Endothelial cell of umbilical vein (primary cell): Measurements from ENCODE around the gene CASP7. TPM values are rescaled to one million over a fixed set of nuclear protein-coding genes. Genes with fewer than 3 reads are reported as not detected.

ENCODE experiments used
- BruUV-seq: library from RNA; stranded (reverse); fragments of 400-500 nt; replicated peaks from 2 replicates; lab custom pipeline; 2021; lab: Mats Ljungman, UMichigan
- CTCF ChIA-PET: fragments of 300-600, 350-600 bp; sonication (Branson Sonifier 250); formaldehyde crosslinking; loops from one replicate; lab custom pipeline; 2021; ENCODE audit warnings: antibody characterized with exemption, inconsistent platforms; lab: Charles Lee
- POLR2A ChIA-PET: fragments of 300-600, 350-600 bp; sonication (Branson Sonifier 250); formaldehyde crosslinking; loops from one replicate; lab custom pipeline; 2021; ENCODE audit warnings: antibody characterized with exemption, inconsistent platforms; lab: Charles Lee
- DNase-seq: peaks from one replicate; pipeline ENCODE4 v3.0.0-alpha.2; 2011; ENCODE audit warnings: low read depth, low spot score
- FAIRE-seq: peaks from 2 replicates; lab custom pipeline; 2011; peaks lifted over from hg19 to GRCh38; lab: Jason Lieb, UNC
- H2AFZ ChIP-seq: 2 replicates; pipeline ENCODE4 v1.6.0; 2012; ENCODE audit warnings: low read depth, low read length, control low read depth, inconsistent platforms
- H3K27ac ChIP-seq: 2 replicates; pipeline ENCODE4 v1.5.1; 2011; ENCODE audit warnings: low read depth, mild to moderate bottlenecking, control low read depth, low read length, moderate library complexity; ENCODE audit not compliant: insufficient read depth
- H3K27me3 ChIP-seq, 2 experiments: 2 replicates each; pipeline versions ENCODE4 v1.6.0 to v1.6.1; 2011; ENCODE audit warnings: low read length in 2 of 2, mixed read lengths in 1 of 2; ENCODE audit not compliant: control insufficient read depth in 2 of 2, insufficient read depth in 2 of 2
- H3K36me3 ChIP-seq, 2 experiments: 2 replicates in 1 of 2; 3 replicates in 1 of 2; pipeline ENCODE4 v1.5.1; 2011; ENCODE audit warnings: low read length in 2 of 2, mild to moderate bottlenecking in 1 of 2, moderate library complexity in 1 of 2; ENCODE audit not compliant: control insufficient read depth in 2 of 2, insufficient read depth in 2 of 2; ENCODE audit errors: extremely low read depth in 1 of 2
- H3K4me1 ChIP-seq: 3 replicates; pipeline ENCODE4 v1.5.1; 2011; ENCODE audit warnings: mild to moderate bottlenecking, low read length; ENCODE audit not compliant: control insufficient read depth, insufficient read depth; ENCODE audit errors: extremely low read depth
- H3K4me2 ChIP-seq: 2 replicates; pipeline ENCODE4 v1.6.1; 2011; ENCODE audit warnings: low read length, control low read depth, mixed read lengths; ENCODE audit not compliant: insufficient read depth
- H3K4me3 ChIP-seq, 3 experiments: fragments of 200-600 bp in 1 of 3; sonication (generic), shearing (Covaris generic) in 1 of 3; replicated peaks in 1 of 3; 2 replicates each; pipeline ENCODE4 v1.5.1; 2011 to 2016; ENCODE audit warnings: control low read depth in 3 of 3, low read length in 3 of 3, mild to moderate bottlenecking in 2 of 3, inconsistent platforms in 1 of 3, low read depth in 1 of 3, moderate library complexity in 1 of 3; ENCODE audit not compliant: insufficient read depth in 1 of 3
- H3K79me2 ChIP-seq: 2 replicates; pipeline ENCODE4 v1.6.0; 2012; ENCODE audit warnings: low read length, inconsistent platforms; ENCODE audit not compliant: control insufficient read depth, insufficient read depth
- H3K9ac ChIP-seq: replicated peaks from 2 replicates; pipeline ENCODE3; 2011; ENCODE audit warnings: low read length, control low read depth; ENCODE audit not compliant: insufficient read depth; ENCODE audit errors: extremely low read depth
- H3K9me1 ChIP-seq: replicated peaks from 3 replicates; pipeline ENCODE4 v1.6.0; 2011; ENCODE audit warnings: mild to moderate bottlenecking, low read length; ENCODE audit not compliant: control insufficient read depth, insufficient read depth; ENCODE audit errors: extremely low read depth
- H3K9me3 ChIP-seq: replicated peaks from 2 replicates; pipeline ENCODE4 v1.5.1; 2012; ENCODE audit warnings: low read length, inconsistent platforms; ENCODE audit not compliant: control insufficient read depth, insufficient read depth
- H4K20me1 ChIP-seq: replicated peaks from 2 replicates; pipeline ENCODE3; 2011; ENCODE audit warnings: mild to moderate bottlenecking, low read length; ENCODE audit not compliant: control insufficient read depth, insufficient read depth; ENCODE audit errors: extremely low read depth
- EZH2 ChIP-seq: IDR thresholded peaks from 2 replicates; pipeline ENCODE4 v1.6.1; 2012; ENCODE audit warnings: borderline replicate concordance, low read depth, mild to moderate bottlenecking, moderate library complexity, low read length, inconsistent platforms; ENCODE audit not compliant: severe bottlenecking
- FOS ChIP-seq: IDR thresholded peaks from 2 replicates; pipeline ENCODE4 v1.6.1; 2011; ENCODE audit warnings: mild to moderate bottlenecking, low read length, moderate library complexity, borderline replicate concordance; ENCODE audit not compliant: insufficient read depth
- GATA2 ChIP-seq: IDR thresholded peaks from 2 replicates; pipeline ENCODE4 v1.7.0; 2011; ENCODE audit warnings: low read depth, mild to moderate bottlenecking, moderate library complexity, mixed read lengths, low read length; ENCODE audit not compliant: insufficient read length, insufficient read depth
- JUN ChIP-seq: IDR thresholded peaks from 2 replicates; pipeline ENCODE4 v1.6.1; 2011; ENCODE audit warnings: borderline replicate concordance, low read depth; ENCODE audit not compliant: insufficient read length, insufficient read depth
- MYC ChIP-seq: IDR thresholded peaks from one replicate; pipeline ENCODE4 v1.6.1; 2011; ENCODE audit warnings: mild to moderate bottlenecking, low read depth, low read length
- POLR2A ChIP-seq: IDR thresholded peaks from 2 replicates; pipeline ENCODE4 v1.6.1; 2012; ENCODE audit warnings: low read depth, mild to moderate bottlenecking, control low read depth, low read length
- POLR2AphosphoS5 ChIP-seq: IDR thresholded peaks from 2 replicates; pipeline ENCODE4 v1.6.1; 2012; ENCODE audit warnings: low read depth, mild to moderate bottlenecking, control low read depth, low read length, moderate library complexity; ENCODE audit not compliant: insufficient read depth
- dilution Hi-C: fragments of 300-500 bp; cut with MboI; formaldehyde crosslinking; loops from one replicate; pipeline ENCODE4 v1.15.0; 2019; ENCODE audit warnings: low sequenced_read_pairs; ENCODE audit not compliant: extremely low pct_ligation_motif_present
- intact Hi-C: fragments of 100-400 bp; cut with micrococcal nuclease; formaldehyde crosslinking; loops from one replicate; pipeline ENCODE4 v1.10.0; 2022
- polyA plus RNA-seq, 4 experiments: library from polyadenylated mRNA; depleted of rRNA in 3 of 4; stranded (reverse) in 3 of 4; unstranded in 1 of 4; fragments of >200 nt; gene quantifications; 2 replicates each; pipeline versions ENCODE4 v1.2.1 to v1.2.3, GENCODE V29; 2011 to 2012; ENCODE audit warnings: missing spikeins in 1 of 4
- total RNA-seq: library from RNA; stranded (reverse); gene quantifications from 2 replicates; pipeline ENCODE4 v1.2.3, GENCODE V29; 2021
- TF ChIP-seq, protein P1 (sequence below): IDR thresholded peaks from 2 replicates; pipeline ENCODE4 v1.6.1; 2011; ENCODE audit not compliant: insufficient read depth, insufficient read length
- TF ChIP-seq, protein P2 (sequence below), 2 donors: IDR thresholded peaks; 1 replicate in 1 of 2; 2 replicates in 1 of 2; pipeline ENCODE4 v1.5.1; 2011; ENCODE audit warnings: low read length in 2 of 2, mild to moderate bottlenecking in 2 of 2, moderate library complexity in 2 of 2, control low read depth in 1 of 2, inconsistent platforms in 1 of 2, low read depth in 1 of 2; ENCODE audit not compliant: insufficient read depth in 1 of 2; ENCODE audit errors: extremely low read depth in 1 of 2

Gene CASP7
- total and polyA plus RNA-seq, 2 donors (not counting 3 experiments of a cell fraction or from before 2014, with no cell fraction given), result 14.6 to 54.3 TPM

DNA sequence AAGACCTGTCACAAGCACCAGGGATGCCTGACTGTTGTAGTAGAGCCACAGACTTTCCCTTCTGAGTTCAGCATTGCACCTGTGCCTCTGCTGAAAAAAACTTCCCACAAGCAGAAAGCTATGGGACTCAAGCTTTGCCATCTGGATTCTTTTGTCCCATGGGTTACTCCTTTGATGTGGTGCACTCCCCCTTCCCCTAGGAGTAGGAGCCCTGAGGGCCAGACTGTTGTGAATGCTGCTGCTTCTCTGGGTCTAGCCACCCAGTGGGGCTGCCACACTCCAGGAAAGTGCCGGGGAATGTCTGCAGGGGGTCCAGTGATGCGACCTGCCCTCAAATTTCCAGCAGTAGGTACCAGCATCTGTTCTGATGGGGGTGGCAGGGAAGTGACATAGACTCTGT lies 11.7 kb downstream of the CASP7 start:
- Histone ChIP-seq H3K4me2 (no peak overlapping the region), H3K79me2 (peaks cover 62% of the 10 kb centered on the region), H2AFZ (no peak overlapping the region), H3K9me3 (no peaks in the 10 kb centered on the region), H3K4me3 (no peak overlapping the region), H3K27me3 (no peaks in the 10 kb centered on the region), H3K27ac (no peak overlapping the region), H4K20me1 (peaks cover 4% of the 10 kb centered on the region), H3K36me3 (peaks cover 5 to 8% of the 10 kb centered on the region in 2 experiments), H3K9ac (no peak overlapping the region), H3K9me1 (no peaks in the 10 kb centered on the region), H3K4me1 (no peaks in the 10 kb centered on the region)
- dilution Hi-C loops (no loop called here), intact Hi-C loops (no loop called here)
- POLR2A ChIA-PET, result no interaction called here
- no peak for DNase-seq
- no TSS peak for BruUV-seq
- FAIRE-seq, result no peak
- TF ChIP-seq POLR2AphosphoS5 (no peak), MYC (no peak), POLR2A (no peak), EZH2 (no peak), FOS (no peak), GATA2 (no peak), JUN (no peak)
- TF ChIP-seq, protein P1, sequence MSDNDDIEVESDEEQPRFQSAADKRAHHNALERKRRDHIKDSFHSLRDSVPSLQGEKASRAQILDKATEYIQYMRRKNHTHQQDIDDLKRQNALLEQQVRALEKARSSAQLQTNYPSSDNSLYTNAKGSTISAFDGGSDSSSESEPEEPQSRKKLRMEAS, result no peak
- TF ChIP-seq, protein P2, sequence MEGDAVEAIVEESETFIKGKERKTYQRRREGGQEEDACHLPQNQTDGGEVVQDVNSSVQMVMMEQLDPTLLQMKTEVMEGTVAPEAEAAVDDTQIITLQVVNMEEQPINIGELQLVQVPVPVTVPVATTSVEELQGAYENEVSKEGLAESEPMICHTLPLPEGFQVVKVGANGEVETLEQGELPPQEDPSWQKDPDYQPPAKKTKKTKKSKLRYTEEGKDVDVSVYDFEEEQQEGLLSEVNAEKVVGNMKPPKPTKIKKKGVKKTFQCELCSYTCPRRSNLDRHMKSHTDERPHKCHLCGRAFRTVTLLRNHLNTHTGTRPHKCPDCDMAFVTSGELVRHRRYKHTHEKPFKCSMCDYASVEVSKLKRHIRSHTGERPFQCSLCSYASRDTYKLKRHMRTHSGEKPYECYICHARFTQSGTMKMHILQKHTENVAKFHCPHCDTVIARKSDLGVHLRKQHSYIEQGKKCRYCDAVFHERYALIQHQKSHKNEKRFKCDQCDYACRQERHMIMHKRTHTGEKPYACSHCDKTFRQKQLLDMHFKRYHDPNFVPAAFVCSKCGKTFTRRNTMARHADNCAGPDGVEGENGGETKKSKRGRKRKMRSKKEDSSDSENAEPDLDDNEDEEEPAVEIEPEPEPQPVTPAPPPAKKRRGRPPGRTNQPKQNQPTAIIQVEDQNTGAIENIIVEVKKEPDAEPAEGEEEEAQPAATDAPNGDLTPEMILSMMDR (IDR thresholded peaks at IDR 0.05; ENCODE audit: extremely low read depth in 1 of 2, insufficient read depth in 1 of 2, low read depth in 1 of 2, low read length in 2 of 2), result no peak
- CTCF ChIA-PET, result interaction anchor here (1.3 to 2.4 kb wide), 2 partner anchors 12 to 13 kb away, joined by 3 to 8 read pairs; no protein-coding TSS in a partner anchor
